Measurements from ENCODE around the gene WWP2.
"Not testable (repeated sequence)": the region's sequence is repeated elsewhere in the genome, so short reads cannot be mapped to it uniquely, and the experiment has no call there.

The WWP2 gene

GRCh38 chr16:69929480-69929879, 167.3 kb downstream of the WWP2 start:
- no peak for DNase-seq

GRCh38 chr16:69930117-69930776, 168.1 kb downstream of the WWP2 start:
- DNase-seq = peak; percentile 41 to 53

GRCh38 chr16:69931631-69932030, 169.5 kb downstream of the WWP2 start:
- no peak for DNase-seq

GRCh38 chr16:69932228-69932627, 170.1 kb downstream of the WWP2 start:
- DNase-seq = no peak

GRCh38 chr16:69932691-69933392, 170.7 kb downstream of the WWP2 start:
- DNase-seq = no peak

- no peak for DNase-seq
Measured at GRCh38 chr16:69934044-69934443, 171.9 kb downstream of the WWP2 start.

GRCh38 chr16:69934751-69935150, 172.6 kb downstream of the WWP2 start:
- DNase-seq = no peak

- DNase-seq = no peak
Measured at GRCh38 chr16:69935278-69935711, 173.2 kb downstream of the WWP2 start.

GRCh38 chr16:69935740-69936139, 173.6 kb downstream of the WWP2 start:
- DNase-seq = no peak

- DNase-seq = no peak
Measured at GRCh38 chr16:69936252-69936651, 174.1 kb downstream of the WWP2 start.

GRCh38 chr16:69936751-69937211, 174.6 kb downstream of the WWP2 start:
- DNase-seq = no peak

GRCh38 chr16:69937465-69937951, 175.4 kb downstream of the WWP2 start:
- no peak for DNase-seq

- DNase-seq = no peak
Measured at GRCh38 chr16:69938981-69939820, 177.1 kb downstream of the WWP2 start.

GRCh38 chr16:69939821-69940585, 177.9 kb downstream of the WWP2 start:
- DNase-seq = no peak

- no peak for DNase-seq
Measured at GRCh38 chr16:69940676-69941075, 178.5 kb downstream of the WWP2 start.

- DNase-seq = no peak
Measured at GRCh38 chr16:69941251-69942098, 179.3 kb downstream of the WWP2 start.

GRCh38 chr16:69942099-69942491, 180.0 kb downstream of the WWP2 start:
- no peak for DNase-seq

GRCh38 chr16:69942627-69943170, 180.6 kb downstream of the WWP2 start:
- DNase-seq = no peak

GRCh38 chr16:69943241-69944036, 181.3 kb downstream of the WWP2 start:
- not testable (repeated sequence) for DNase-seq

GRCh38 chr16:69950411-69950810, 188.3 kb downstream of the WWP2 start:
- not testable (repeated sequence) for DNase-seq

All from CD4-positive, alpha-beta T cell treated with Interleukin-4 for 1 hour (primary cell).